Ecto neural progenitor cell (in vitro differentiated cells): Measurements from ENCODE around the gene KLHL8.
"Not testable (repeated sequence)": the region's sequence is repeated elsewhere in the genome, so short reads cannot be mapped to it uniquely, and the experiment has no call there.

Experiments used
- DNase-seq: peaks from one replicate; pipeline ENCODE4 v3.0.0-alpha.2; 2018; ENCODE audit warnings: low spot score

KLHL8 gene

GRCh38 chr4:87171944-87172343 is 48.5 kb downstream of the KLHL8 start:
- no peak for DNase-seq

DNA sequence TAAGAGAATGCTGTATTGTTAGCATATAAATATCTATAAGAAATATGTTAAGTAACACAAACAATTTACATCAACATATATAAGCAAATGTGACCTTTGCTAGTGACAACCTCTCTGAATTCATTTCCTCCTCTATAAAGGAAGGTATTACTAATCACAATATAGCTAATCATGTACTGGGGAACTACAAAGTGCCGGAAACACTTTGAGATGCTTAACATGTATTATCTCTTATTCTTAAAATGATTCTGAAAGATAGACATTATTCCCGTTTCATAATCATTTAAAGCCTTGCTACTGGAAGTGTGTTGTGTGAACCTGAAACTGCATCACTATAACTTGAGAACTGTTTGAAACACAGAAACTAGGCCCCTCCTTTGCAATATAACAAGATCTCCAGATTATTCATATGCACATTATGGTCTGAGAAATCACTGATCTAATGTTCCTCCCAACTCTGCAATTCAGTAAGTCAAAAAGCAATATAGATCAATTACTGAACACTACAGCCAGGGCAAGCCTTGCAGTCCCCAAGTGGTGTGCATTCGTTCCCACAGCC is 54.0 kb downstream of the KLHL8 start:
- no peak for DNase-seq

DNA sequence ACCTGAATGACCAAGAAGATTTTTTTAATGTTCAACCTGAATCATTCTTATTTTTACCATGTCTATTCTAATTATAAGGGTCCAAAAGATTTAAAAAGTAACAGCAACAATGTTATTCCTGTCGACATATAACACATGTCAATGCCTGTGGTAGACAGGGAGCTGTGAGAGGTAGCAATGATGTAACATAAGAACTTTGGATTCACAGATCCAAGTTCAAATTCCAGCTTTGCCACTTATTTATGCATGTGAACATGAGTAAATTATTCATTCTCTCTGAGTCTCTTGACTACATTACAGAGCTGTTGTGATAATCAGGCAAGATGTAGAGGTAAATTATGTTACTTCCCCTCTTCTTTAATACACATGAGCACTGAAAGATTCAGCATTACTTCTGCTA is 54.5 kb downstream of the KLHL8 start:
- DNase-seq: no peak

- no peak for DNase-seq
These were observed 67.1 kb downstream of the KLHL8 start for GRCh38 chr4:87153078-87153870.

DNA sequence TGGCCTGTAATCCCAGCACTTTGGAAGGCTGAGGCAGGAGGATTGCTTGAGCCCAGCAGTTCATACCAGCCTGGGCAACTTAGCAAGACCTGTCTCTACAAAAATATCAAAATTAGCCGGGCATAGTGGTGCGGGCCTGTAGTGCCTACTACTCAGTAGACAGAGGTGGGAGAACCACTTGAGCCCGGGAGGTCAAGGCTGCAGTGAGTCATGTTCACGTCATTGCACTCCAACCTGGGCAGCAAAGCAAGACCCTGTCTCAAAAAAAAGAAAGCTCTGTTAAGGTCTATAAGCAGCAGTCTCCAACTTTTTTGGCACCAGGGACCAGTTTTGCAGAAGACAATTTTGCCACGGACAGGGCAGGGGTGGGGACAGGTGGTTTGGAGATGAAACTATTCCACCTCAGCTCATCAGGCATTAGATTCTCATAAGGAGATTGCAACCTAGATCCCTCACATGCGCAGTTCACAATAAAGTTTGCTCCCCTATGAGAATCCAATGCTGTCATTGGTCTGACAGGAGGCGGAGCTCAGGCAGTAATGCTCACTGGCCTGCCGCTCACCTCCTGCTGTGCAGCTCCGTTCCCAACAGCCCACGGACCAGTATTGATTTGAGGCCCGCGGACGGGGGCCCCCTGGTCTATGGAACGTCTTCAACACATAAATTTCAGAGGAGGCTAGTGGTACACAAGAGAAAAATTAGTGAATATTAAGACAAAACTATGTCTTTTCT is 67.9 kb downstream of the KLHL8 start:
- DNase-seq: no peak

DNA sequence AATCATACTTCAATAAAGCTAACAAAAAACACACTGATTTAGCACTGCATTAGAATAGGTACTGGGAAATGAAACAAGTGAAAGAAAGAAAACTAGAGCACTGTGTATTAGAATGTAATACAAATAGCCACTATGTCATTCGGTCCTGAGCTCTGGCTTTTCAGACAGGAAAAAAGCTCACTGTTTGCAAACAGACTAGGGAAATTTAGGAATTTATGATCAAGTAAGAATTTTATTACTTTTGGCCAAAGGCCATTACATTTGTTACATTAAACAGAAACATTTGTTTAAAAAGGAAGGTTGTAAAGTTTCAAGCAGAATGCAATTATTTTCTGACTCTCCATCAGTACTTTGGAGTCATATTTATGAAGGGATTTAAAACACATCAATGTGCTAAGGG is 68.7 kb downstream of the KLHL8 start:
- DNase-seq: no peak

DNA sequence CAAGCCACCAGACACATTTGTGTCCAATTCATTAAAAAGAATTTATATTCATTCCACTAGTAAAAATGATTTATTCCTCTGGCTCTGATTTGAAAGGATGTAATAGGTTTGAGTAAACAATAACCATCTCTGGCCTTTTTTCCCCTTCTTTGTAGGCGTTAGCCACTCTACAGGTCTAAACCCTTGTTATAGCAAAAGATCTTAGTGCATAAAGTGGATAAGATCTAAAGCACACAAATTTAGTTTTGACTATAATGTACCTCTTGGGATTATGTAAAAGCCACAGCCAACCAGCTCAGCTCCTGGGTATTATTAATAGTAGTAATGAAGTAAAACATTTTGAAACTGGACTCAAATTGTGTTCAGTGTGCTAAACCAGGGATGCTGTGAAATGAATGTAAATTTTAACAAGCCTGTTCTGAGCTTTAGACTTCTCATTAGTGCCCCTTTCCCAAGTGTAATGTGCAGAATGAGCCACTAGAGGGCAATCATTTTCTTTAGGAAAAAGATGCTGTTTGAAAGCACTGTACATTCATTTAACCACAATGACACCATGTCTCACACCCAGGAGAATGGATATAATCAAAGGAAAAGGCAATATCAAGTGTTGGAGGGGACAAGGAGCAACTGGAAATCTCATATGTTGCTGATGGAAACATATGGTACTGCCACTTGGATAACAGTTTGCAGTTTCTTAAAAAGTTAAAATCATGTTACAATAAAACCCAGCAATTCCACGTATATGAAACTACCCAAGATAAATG is 69.7 kb downstream of the KLHL8 start:
- no peak for DNase-seq

DNA sequence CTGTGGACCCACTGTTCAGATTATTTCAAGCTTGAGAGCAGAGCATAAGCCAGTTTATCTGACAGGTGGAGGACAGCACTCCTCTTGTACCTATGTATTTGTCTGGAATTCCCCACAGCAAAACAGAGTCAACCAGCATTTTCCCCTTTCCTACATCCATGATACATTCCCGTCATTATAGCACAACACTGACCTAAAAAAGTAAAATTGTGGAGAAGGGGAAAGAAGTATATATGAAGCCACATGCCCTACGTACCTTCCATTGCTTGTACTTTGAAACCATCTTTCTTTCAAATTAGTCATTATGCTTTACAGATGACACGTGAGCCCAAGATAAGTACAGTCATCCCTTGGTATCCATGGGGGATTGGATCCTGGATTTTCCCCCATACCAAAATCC is 73.3 kb downstream of the KLHL8 start:
- DNase-seq: no peak

- DNase-seq: not testable (repeated sequence)
These were observed 74.5 kb downstream of the KLHL8 start for GRCh38 chr4:87145934-87146333.

DNA sequence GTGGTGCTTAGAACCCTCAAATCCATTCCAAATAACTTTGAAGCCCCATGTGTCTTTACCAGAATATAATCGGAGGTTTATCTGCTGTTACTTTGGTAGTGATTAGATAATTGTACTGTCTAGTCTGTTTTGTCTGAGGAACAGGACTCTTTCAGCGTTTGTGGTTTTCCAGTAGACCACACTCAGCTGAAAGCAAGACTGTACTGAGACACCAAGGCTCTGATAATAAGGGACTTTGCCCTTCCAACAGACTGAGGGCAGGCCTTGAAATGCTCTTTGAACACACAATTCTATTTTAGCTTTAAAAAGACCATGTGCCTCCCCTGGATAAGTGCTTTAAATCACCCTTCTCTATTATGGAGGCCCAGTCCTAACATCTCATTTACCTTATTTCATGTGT is 76.1 kb downstream of the KLHL8 start:
- no peak for DNase-seq

DNA sequence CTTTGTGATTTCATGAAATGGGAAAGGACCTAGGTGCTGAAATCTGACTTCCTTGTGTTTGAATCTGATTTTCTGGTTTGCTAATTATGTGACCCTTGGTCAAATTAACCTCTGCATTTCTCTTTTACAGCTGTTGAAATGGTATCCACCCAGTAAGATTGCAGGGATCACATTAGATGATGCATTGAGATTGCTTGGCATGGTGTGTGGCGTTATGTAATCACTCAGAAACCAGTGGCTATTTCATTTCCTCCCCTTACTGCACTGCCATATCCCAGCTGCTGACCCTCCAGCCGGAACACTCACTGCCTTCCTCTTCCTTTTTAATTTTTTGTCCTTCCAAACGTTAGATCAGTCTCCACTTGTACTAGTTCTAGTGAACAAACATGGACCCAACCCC is 79.0 kb downstream of the KLHL8 start:
- DNase-seq: no peak

DNA sequence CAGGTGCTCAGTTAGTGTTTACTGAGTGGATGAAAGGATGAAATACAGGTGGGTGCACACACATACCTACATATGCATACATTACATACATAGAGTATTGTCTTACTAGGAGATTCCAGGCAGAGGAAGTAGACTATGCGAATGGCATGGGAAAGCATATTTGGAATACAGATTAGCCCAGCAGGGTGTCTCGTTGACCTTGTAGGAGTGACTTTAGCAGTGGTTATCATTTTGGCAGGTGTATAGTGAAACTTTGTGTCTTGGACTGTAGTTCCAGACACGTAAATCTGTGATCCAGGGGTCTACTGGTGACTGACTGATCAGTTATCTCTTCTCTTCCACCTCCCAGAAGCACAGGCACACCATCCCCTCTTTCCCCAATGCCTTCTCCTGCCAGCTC is 86.3 kb downstream of the KLHL8 start:
- no peak for DNase-seq

- DNase-seq: no peak
These were observed 87.2 kb downstream of the KLHL8 start for GRCh38 chr4:87133183-87133582.

GRCh38 chr4:87132035-87132434 is 88.4 kb downstream of the KLHL8 start:
- DNase-seq: no peak

GRCh38 chr4:87130985-87131703 is 89.3 kb downstream of the KLHL8 start:
- DNase-seq: no peak

- no peak for DNase-seq
These were observed 90.7 kb downstream of the KLHL8 start for GRCh38 chr4:87129681-87130080.

GRCh38 chr4:87128006-87128705 is 92.3 kb downstream of the KLHL8 start:
- no peak for DNase-seq

DNA sequence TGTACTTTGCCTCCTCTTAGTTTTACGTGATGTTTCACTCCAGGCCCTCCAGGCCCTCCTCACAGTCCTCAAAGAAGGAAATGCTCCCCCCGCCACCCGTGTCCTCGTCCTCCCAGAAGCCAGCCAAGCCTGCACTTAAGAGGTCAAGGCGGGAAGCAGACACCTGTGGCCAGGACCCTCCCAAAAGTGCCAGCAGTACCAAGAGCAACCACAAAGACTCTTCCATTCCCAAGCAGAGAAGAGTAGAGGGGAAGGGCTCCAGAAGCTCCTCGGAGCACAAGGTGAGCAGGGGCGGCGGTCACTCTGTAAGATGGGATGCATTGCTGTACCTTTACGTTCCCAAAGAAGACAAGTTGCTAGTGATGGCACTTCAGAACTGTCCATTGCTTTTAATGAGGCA is 94.4 kb downstream of the KLHL8 start:
- DNase-seq: no peak

DNA sequence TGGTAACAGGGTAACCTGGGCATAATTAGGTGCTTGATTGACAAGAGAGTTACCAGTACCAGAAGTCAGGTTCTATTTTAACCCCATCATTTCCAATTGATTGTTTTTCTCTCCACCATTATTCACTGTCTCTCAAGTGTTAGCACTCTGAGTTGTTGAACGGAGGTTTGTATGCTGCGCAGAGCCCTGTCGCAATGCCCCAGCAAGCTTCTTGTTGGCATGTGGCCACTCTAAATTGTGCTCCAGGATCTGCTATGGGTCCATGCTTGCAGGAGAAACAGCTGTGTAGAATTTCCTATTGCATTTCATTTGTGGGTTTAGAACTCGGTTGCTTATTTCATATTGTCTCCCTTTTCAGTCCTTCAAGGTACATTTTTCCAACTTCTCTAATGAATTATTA is 98.2 kb downstream of the KLHL8 start:
- no peak for DNase-seq

DNA sequence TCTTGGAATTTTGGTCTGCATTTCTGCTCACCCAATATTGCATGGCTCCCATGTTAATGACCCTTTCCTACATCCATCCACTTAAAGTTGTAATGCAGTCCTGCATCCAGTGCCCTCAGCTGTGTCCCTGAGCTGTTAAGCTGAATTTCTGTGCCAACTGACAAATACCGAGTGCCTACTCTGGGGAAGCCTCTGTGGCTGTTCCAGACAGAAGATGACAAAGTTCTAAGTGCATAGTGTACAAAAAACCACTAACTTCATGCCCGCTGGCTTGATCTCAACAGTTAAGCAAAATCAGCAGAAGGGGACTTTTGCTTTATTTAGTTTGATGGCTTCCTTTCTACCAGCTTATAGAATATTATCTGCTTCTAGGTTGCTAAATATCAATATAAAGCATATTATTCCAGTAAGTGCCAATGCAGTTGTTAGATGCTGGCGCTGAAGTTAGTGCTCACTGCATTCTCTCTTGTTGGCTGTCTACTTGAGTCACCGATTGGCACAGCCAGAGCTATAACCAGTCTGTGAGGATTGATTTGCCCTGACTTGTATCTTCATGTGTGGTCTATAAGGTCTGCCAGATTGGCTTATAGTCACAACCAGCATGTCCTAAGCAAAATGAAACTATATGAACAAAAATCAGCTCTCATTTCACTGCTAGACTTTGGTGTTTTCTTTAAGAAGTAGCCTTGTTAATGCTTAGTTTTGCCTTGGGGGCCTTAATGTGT is 98.9 kb downstream of the KLHL8 start:
- DNase-seq: no peak
